Small intestine (tissue), 7 donors: ENCODE results near the gene SHISAL1. TPM values are rescaled to one million over a fixed set of nuclear protein-coding genes. Genes with fewer than 3 reads are reported as not detected.
"Not testable (repeated sequence)": the region's sequence is repeated elsewhere in the genome, so short reads cannot be mapped to it uniquely, and the experiment has no call there.

Experiments used
- DNase-seq, 2 donors: peaks; one replicate each; pipeline versions ENCODE4 v3.0.0 to v3.0.0-alpha.2; 2013
- FAIRE-seq: peaks from 2 replicates; lab custom pipeline; 2012; peaks lifted over from hg19 to GRCh38; lab: Jason Lieb, UNC
- H3K27ac ChIP-seq, 3 donors: one replicate each; pipeline ENCODE4 v1.5.1; 2013; ENCODE audit warnings: low read length in 2 of 3, mild to moderate bottlenecking in 2 of 3, control low read depth in 1 of 3, inconsistent platforms in 1 of 3, low read depth in 1 of 3, moderate library complexity in 1 of 3
- H3K27me3 ChIP-seq, 3 donors: one replicate each; pipeline ENCODE4 v1.6.1; 2013; ENCODE audit warnings: low read length in 3 of 3, inconsistent platforms in 1 of 3; ENCODE audit not compliant: control insufficient read depth in 3 of 3, insufficient read depth in 3 of 3
- H3K36me3 ChIP-seq, 3 donors: one replicate each; pipeline ENCODE4 v1.6.1; 2013; ENCODE audit warnings: low read length in 3 of 3, inconsistent platforms in 1 of 3, low read depth in 1 of 3, mild to moderate bottlenecking in 1 of 3, moderate library complexity in 1 of 3; ENCODE audit not compliant: control insufficient read depth in 3 of 3, insufficient read depth in 2 of 3
- H3K4me1 ChIP-seq, 3 donors: one replicate each; pipeline ENCODE4 v1.6.1; 2013; ENCODE audit warnings: low read length in 2 of 3, inconsistent platforms in 1 of 3, low read depth in 1 of 3, mild to moderate bottlenecking in 1 of 3, moderate library complexity in 1 of 3; ENCODE audit not compliant: control insufficient read depth in 3 of 3, insufficient read depth in 2 of 3
- H3K4me3 ChIP-seq, 3 donors: one replicate each; pipeline ENCODE4 v1.5.1; 2013; ENCODE audit warnings: low read length in 3 of 3, control low read depth in 1 of 3, inconsistent platforms in 1 of 3, low read depth in 1 of 3, mild to moderate bottlenecking in 1 of 3, moderate library complexity in 1 of 3
- H3K9me3 ChIP-seq, 2 donors: one replicate each; pipeline ENCODE4 v1.6.1; 2013; ENCODE audit warnings: low read depth in 1 of 2, low read length in 1 of 2; ENCODE audit not compliant: control insufficient read depth in 2 of 2, insufficient read depth in 1 of 2
- WGBS, 3 donors: extraction: QIAGEN DNeasy Blood & Tissue Kit; methylation state at CpG; one replicate each; pipeline ENCODE4 v1.1.7; 2013; 5-methylcytosine and 5-hydroxymethylcytosine counted together
- polyA plus RNA-seq, 4 donors: library from polyadenylated mRNA; stranded (reverse) in 3 of 4; unstranded in 1 of 4; fragments of 200-250 nt in 3 of 4; fragments of 120-200 nt in 1 of 4; gene quantifications; one replicate each; pipeline versions ENCODE4 v1.2.1 to v1.2.3, GENCODE V29; 2013
- donor health status: healthy with polysubstance abuse.
- donor health status: control.
- donor health status: control.
- donor health status: Bipolar disorder and iron deficiency.
- donor health status: healthy.

Gene SHISAL1
- polyA plus RNA-seq, 4 donors, result under 0.01 to 1.2 (median 0.55) TPM

DNA sequence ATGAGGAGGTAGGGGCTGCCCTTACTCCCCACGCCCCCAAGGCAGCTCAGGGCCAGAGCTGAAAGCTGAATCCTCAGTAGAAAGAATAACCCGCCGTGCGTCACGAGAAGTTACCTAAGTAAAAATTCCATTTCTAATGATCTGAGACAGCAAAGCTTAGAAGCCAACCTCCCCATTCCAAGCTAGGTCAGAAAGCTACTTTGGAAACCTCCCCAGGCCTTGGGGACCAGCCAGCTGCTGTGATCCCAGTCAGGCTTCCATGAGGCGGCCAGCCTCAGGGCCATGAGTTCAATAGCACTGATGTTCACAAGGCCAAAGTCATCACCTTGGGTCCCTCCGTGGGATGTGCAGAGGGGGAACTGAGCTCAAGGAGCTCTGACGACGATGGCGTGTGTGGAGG is 6.9 kb downstream of the SHISAL1 start:
- no peak overlapping the region for H3K4me3 ChIP-seq
- no peaks in the 10 kb centered on the region for H3K4me1 ChIP-seq
- H3K9me3 ChIP-seq, result no peaks in the 10 kb centered on the region
- no peaks in the 10 kb centered on the region for H3K36me3 ChIP-seq
- H3K27me3 ChIP-seq, result no peaks in the 10 kb centered on the region
- FAIRE-seq (no peak), DNase-seq (no peak)
- WGBS, 3 donors, result 79 to 83% (median 83%) methylated on average over 10 of the region's 10 CpGs
- H3K27ac ChIP-seq, result no peak overlapping the region

DNA sequence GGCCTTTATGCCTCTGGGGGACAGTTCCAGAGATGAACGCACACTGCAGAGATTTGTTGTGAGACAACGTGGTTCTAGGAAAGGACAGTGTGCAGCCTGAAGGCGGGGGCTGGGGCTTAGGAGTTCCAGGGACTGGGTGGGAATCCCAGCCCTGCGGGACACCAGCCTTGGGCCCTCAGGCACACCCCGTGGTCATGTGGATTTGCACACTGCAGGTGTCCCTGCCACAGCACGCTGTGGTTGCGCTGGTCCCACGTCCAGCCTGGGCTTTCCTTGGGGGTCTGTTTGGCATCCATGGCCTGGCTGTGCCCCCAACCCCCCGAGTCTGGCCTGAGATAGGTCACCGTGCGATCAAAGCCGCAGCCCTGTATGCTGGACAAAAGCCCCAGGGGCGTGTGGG is 7.3 kb downstream of the SHISAL1 start:
- no peak for DNase-seq
- WGBS, 3 donors, result 70 to 77% (median 72%) methylated on average over 13 of the region's 13 CpGs
- H3K27ac ChIP-seq, result no peak overlapping the region
- no peak overlapping the region for H3K4me3 ChIP-seq
- FAIRE-seq, result no peak
- no peaks in the 10 kb centered on the region for H3K4me1 ChIP-seq
- no peaks in the 10 kb centered on the region for H3K36me3 ChIP-seq
- no peaks in the 10 kb centered on the region for H3K9me3 ChIP-seq
- no peaks in the 10 kb centered on the region for H3K27me3 ChIP-seq

DNA sequence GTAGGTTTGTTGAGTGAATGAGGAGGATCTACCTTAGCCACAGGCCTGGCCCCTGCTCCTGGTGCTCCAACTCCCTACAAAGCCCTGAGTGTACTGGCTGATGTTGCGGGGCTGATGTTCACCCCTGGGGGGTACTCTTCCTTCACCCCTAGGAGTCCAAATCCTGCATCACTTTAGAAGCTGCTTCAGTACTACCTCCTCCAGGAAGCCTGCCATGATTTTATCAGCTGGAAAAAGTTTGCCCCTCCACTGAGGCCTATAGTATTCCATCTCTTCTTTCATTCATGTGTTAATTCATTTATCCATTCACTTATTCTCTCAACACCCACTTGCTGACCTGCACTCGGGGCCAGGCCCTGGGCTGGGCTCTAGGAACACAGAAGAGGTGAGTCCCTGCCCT is 7.8 kb downstream of the SHISAL1 start:
- FAIRE-seq (no peak), DNase-seq (no peak)
- H3K9me3 ChIP-seq, result no peaks in the 10 kb centered on the region
- no peak overlapping the region for H3K4me3 ChIP-seq
- no peaks in the 10 kb centered on the region for H3K36me3 ChIP-seq
- H3K27ac ChIP-seq, result no peak overlapping the region
- WGBS, 3 donors, result 79 to 93% (median 91%) methylated on average over 2 of the region's 2 CpGs
- H3K27me3 ChIP-seq, result no peaks in the 10 kb centered on the region
- no peaks in the 10 kb centered on the region for H3K4me1 ChIP-seq

DNA sequence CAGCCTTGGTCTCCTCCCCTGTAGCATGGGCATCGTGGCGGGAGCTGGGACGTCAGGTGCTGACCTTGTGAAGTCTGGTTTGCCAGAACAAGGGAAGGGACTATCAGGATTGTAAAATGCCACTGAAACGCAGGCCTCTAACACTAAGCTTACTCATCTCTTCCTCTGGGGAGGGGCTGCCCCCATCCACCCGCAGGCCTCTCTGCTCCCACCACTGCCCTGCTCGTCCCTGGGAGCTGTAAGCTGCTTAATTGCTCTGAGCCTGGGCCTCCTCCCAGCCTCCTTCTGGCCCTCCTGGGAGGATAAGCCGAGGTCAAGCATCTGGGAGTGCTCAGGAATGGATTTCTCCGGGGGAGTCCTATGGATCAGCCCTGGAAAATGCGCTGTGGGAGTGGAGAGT is 8.4 kb downstream of the SHISAL1 start:
- H3K4me1 ChIP-seq, result no peaks in the 10 kb centered on the region
- WGBS, 3 donors, result 49 to 56% (median 53%) methylated on average over 9 of the region's 9 CpGs
- H3K27me3 ChIP-seq, result no peaks in the 10 kb centered on the region
- no peak overlapping the region for H3K4me3 ChIP-seq
- H3K9me3 ChIP-seq, result no peaks in the 10 kb centered on the region
- no peak for FAIRE-seq
- H3K27ac ChIP-seq, result no peak overlapping the region
- no peaks in the 10 kb centered on the region for H3K36me3 ChIP-seq
- no peak for DNase-seq

DNA sequence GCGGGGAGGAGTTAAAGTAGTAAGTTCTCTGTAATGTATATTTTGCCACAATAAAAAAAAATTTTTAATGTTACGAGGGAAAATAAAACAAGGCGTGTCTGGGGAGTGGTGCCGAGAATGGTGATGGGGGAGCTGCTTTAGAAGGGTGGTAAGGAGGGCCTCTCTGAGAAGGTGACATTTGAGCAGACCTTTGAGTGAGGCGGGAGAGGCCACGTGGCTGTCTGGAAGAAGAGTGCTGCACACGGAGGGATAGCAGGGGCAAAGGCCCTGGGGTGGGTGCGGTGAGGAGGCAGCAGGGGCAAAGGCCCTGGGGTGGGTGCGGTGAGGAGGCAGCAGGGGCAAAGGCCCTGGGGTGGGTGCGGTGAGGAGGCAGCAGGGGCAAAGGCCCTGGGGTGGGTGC is 10.4 kb downstream of the SHISAL1 start:
- H3K36me3 ChIP-seq, H3K27ac ChIP-seq, DNase-seq, H3K4me1 ChIP-seq, H3K4me3 ChIP-seq, H3K9me3 ChIP-seq, H3K27me3 ChIP-seq, FAIRE-seq: not testable (repeated sequence)
- 65 to 80% (median 71%) methylated on average over 8 to 9 of the region's 10 CpGs for WGBS, 3 donors

DNA sequence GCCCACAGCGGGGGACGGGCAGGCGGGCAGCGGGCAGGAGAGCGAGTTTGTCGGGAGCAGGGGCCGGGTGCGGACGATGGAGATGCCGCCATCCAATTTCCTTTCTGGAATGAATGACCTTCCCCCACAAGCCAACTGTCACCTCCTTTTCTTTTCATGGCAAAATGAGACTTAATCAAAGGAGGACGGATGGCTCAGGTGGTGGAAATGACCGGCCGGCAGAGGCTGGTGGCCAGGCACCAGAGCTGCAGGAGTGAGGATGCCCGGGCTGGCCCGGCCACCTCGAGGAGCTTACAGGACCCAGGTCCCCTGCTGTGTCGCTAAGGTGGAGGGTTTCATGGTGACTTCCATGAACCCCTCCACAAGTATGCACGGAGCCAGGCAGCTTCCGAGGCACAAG is 11.7 kb downstream of the SHISAL1 start:
- DNase-seq (no peak), FAIRE-seq (no peak)
- no peaks in the 10 kb centered on the region for H3K4me1 ChIP-seq
- no peaks in the 10 kb centered on the region for H3K36me3 ChIP-seq
- H3K9me3 ChIP-seq, result no peaks in the 10 kb centered on the region
- no peak overlapping the region for H3K4me3 ChIP-seq
- no peaks in the 10 kb centered on the region for H3K27me3 ChIP-seq
- 74 to 85% (median 84%) methylated on average over 19 of the region's 19 CpGs for WGBS, 3 donors
- no peak overlapping the region for H3K27ac ChIP-seq

DNA sequence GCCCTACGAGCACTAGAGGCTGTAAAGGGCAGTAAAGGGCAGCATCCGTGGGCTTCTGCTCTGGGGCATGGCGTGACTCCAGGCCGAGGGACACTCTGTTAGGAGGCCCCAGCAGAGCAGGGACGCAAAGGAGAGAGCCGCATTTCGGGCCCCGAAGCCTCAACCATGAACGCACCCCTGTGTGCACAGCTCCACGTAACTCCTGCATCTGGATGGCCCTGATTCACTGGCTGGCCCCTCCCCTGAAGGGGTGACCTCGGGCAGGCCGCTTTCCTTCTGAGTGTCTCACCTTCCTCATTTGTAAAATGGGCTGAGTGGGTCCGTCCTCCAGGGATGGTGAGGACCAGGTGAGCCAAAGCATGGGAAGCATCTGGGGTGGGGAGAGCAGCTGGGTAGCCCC is 13.6 kb downstream of the SHISAL1 start:
- Histone ChIP-seq H3K27ac (no peak overlapping the region), H3K27me3 (no peaks in the 10 kb centered on the region), H3K4me1 (no peaks in the 10 kb centered on the region), H3K4me3 (no peak overlapping the region), H3K9me3 (peaks cover 0 to 1% of the 10 kb centered on the region in 2 donors), H3K36me3 (no peaks in the 10 kb centered on the region)
- DNase-seq (no peak), FAIRE-seq (no peak)
- WGBS, 3 donors, result 53 to 78% (median 57%) methylated on average over 13 of the region's 13 CpGs

DNA sequence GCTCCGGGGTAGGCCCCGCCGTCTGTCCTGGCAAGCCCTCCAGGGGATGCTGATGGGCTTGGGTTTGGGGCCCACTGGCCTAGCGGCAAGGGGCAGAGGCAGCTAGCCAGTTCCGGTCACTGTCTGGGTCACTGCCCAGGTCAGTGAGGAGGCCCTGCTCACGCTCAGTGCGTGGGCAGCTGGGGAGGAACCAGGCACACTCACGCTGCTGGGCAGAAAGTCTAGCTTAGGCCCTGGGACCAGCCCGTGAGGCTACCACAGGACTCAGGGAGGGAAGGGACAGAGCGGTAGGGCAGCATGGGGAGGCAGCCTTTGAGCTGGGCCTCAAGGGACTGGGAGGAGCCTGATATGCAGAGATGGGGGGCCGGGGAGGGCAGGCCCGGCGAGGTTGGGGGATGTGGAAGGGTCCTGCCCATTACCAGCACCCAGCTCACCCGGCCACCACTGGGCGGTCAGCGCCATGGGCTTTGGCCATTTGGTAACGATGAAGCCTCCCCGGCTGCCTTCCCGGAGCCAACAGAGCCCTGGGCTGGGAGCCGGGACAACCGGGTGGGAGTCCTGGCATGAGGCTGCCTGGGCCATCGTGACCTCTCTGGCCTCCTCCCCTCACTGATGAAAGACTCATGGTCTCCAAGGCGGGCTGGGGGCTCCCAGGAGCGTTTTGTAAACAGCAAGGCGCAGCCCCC is 14.2 kb downstream of the SHISAL1 start:
- 62 to 78% (median 63%) methylated on average over 24 to 25 of the region's 25 CpGs for WGBS, 3 donors
- Histone ChIP-seq H3K4me3 (no peak overlapping the region), H3K27ac (no peak overlapping the region), H3K9me3 (peaks cover 0 to 4% of the 10 kb centered on the region in 2 donors), H3K4me1 (no peaks in the 10 kb centered on the region), H3K36me3 (no peaks in the 10 kb centered on the region), H3K27me3 (no peaks in the 10 kb centered on the region)
- FAIRE-seq, result no peak
- no peak for DNase-seq
